ENCODE measurements around the gene MMP15.
"Not testable (repeated sequence)": the region's sequence is repeated elsewhere in the genome, so short reads cannot be mapped to it uniquely, and the experiment has no call there.

MMP15 gene

DNA sequence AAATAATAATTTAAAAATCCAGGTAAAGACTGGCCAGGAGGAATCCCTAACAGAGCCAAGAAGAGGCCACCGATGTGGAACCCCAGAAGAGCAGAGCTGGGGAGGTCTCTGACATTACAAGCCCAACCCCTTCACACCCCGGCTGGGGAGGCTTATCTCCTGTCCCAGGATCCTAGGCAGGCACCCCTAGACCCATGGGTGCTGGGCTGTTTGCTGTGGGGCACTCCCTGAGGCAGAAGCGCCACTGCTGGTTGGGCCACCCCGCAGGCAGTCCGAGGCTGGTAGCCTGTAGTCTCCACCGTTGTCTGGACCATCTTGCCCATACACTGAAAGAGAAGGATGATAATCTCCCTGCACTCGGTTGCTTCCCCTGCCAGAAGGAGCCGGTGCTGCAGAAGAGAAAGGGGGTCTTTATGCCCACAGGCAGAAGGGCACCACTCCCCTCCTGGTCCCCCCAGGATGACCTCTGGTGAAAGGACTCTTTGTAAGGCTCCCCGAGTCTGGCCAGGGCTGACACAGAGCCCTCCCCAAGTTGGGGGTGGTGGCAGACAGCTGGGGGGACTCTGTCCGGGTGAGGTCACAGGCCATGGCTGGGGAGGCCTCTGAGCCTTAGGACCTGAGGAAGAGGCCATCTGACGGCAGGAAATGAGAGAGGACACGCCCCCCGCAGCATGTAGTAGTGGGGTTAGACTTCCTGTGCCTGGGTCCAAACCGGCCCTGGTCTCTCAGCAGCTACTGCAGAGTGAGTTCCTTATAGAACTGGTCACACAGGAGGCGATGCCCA is 69.4 kb downstream of the MMP15 start:
- H3K27ac ChIP-seq = no peak overlapping the region
- no peak overlapping the region for H3K4me3 ChIP-seq (ENCODE audit: low read depth in 1 of 2, low read length in 1 of 2)
- H3K36me3 ChIP-seq = no peaks in the 10 kb centered on the region
- TF ChIP-seq, protein P1, sequence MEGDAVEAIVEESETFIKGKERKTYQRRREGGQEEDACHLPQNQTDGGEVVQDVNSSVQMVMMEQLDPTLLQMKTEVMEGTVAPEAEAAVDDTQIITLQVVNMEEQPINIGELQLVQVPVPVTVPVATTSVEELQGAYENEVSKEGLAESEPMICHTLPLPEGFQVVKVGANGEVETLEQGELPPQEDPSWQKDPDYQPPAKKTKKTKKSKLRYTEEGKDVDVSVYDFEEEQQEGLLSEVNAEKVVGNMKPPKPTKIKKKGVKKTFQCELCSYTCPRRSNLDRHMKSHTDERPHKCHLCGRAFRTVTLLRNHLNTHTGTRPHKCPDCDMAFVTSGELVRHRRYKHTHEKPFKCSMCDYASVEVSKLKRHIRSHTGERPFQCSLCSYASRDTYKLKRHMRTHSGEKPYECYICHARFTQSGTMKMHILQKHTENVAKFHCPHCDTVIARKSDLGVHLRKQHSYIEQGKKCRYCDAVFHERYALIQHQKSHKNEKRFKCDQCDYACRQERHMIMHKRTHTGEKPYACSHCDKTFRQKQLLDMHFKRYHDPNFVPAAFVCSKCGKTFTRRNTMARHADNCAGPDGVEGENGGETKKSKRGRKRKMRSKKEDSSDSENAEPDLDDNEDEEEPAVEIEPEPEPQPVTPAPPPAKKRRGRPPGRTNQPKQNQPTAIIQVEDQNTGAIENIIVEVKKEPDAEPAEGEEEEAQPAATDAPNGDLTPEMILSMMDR (IDR thresholded peaks at IDR 0.05) = no peak
- H3K9me3 ChIP-seq = no peaks in the 10 kb centered on the region
- H3K27me3 ChIP-seq = no peaks in the 10 kb centered on the region
- H3K4me1 ChIP-seq (ENCODE audit: control insufficient read depth in 1 of 2, insufficient read depth in 1 of 2, low read depth in 1 of 2, low read length in 1 of 2) = peaks cover 0 to 3% of the 10 kb centered on the region in 2 experiments

DNA sequence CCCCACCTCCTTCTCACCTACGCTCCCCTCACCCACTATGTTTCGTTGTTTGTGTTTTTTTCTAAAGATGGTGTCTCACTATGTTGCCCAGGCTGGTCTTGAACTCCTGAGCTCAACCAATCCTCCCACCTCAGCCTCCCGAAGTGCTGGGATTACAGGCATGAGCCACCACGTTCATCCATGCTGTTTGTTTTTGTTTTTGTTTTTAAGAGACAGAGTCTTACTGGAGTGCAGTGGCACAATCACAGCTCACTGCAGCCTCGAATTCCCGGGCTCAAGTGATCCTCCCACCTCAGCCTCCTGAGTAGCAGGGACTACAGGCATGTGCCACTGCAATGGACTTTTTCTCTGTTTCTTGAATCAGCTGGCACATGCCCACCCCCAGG is 70.0 kb downstream of the MMP15 start:
- H3K27ac ChIP-seq; H3K36me3 ChIP-seq; H3K4me3 ChIP-seq (ENCODE audit: low read depth in 1 of 2, low read length in 1 of 2); H3K9me3 ChIP-seq; H3K4me1 ChIP-seq (ENCODE audit: control insufficient read depth in 1 of 2, insufficient read depth in 1 of 2, low read depth in 1 of 2, low read length in 1 of 2); H3K27me3 ChIP-seq: not testable (repeated sequence)

DNA sequence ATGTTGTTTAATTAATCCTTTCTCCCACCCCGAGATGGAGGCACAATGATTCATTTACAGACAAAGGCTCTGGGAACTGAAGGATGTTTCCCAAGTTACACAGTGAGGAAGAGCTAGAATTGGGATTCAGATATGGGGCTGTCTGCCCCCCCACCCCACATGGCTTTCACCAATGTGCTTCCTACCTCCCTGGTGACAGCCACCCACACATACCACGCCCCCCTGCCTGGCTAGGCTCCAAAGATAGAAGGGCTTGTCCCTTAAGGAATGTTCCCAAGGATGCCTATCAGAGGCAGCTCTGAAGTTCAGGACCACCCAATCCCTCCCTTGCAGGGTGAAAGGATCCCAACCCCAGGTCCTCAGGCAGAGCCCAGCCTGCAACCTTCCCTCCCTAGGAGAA is 70.7 kb downstream of the MMP15 start:
- Histone ChIP-seq H3K4me1 (ENCODE audit: control insufficient read depth in 1 of 2, insufficient read depth in 1 of 2, low read depth in 1 of 2, low read length in 1 of 2) (peaks cover 0 to 3% of the 10 kb centered on the region in 2 experiments), H3K27me3 (no peaks in the 10 kb centered on the region), H3K27ac (no peak overlapping the region), H3K36me3 (no peaks in the 10 kb centered on the region), H3K9me3 (no peaks in the 10 kb centered on the region), H3K4me3 (ENCODE audit: low read depth in 1 of 2, low read length in 1 of 2) (no peak overlapping the region)
- TF ChIP-seq, protein P1 (IDR thresholded peaks at IDR 0.05) = no peak
